GM12873 (cell line): Measurements from ENCODE around the gene CPSF2.

Source experiments
- TF ChIP-seq, protein P1 (sequence below): IDR thresholded peaks from 2 replicates; pipeline ENCODE4 v1.5.1; 2012; ENCODE audit warnings: low read depth, mild to moderate bottlenecking, moderate library complexity, low read length, control low read depth; ENCODE audit not compliant: insufficient read depth; ENCODE audit errors: missing control alignments

CPSF2 gene

DNA sequence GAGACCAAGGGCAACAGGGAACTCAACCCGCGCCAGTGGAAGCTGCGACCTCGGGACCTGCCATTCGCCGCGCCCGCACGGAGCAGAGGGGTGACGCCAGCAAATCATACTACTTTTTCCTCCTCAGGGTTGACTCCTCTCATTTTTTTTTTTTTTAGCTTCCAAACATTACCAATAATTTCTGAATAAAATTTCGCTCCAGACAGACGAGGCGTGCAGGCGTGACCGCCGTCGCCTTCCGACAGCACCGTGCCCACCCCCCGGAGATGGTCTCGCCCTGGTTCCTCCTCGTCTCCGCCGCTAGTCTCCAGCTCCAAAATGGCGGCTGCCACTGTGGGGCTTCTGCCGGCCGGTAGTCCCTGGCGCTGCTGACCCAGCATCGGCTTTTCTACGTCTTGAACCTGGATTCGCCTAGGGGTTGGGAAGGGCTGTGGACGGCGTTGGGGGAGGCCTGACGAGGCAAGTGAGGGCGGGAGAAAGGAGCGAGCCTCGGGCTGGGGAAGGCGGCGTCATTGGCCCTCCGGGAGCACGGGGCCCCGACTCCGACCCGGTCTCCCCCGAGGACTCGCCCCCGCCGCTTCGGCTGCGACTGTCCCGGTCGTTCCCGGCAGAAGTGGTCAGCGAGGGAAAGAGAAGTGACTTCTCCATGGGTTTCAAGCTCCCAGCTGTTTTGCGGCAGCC, at the start of gene CPSF2, which contains the start of gene NDUFB1:
Gene CPSF2, plus strand, starts transcription at position 300 of the 681 bp plus-strand sequence. CDS start 9,016 bp downstream, outside the sequence.
Gene NDUFB1, minus strand, starts transcription at position 37 of the 681 bp plus-strand sequence. CDS start 4,069 bp downstream, outside the sequence.
- TF ChIP-seq, protein P1, sequence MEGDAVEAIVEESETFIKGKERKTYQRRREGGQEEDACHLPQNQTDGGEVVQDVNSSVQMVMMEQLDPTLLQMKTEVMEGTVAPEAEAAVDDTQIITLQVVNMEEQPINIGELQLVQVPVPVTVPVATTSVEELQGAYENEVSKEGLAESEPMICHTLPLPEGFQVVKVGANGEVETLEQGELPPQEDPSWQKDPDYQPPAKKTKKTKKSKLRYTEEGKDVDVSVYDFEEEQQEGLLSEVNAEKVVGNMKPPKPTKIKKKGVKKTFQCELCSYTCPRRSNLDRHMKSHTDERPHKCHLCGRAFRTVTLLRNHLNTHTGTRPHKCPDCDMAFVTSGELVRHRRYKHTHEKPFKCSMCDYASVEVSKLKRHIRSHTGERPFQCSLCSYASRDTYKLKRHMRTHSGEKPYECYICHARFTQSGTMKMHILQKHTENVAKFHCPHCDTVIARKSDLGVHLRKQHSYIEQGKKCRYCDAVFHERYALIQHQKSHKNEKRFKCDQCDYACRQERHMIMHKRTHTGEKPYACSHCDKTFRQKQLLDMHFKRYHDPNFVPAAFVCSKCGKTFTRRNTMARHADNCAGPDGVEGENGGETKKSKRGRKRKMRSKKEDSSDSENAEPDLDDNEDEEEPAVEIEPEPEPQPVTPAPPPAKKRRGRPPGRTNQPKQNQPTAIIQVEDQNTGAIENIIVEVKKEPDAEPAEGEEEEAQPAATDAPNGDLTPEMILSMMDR, result no peak

DNA sequence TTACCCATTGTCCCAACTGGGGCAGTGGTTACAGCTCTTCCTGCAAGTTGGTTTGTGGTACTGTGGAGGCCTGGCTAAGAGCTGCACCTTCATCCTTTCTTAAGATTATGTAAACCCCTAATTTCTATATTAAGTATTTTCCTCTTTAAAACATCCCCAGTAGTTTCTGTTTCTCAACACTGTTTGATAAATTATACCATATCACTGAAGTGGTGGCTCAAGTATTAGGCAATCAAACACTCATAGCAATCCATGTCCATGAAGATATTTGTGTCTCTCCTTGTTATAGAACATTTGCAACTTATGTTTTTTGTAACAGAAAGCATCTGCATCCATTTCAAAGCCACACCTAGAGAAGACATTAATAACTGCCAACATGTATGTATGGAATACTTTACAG, 47.2 kb upstream of the CPSF2 start:
- TF ChIP-seq, protein P1, result no peak

GRCh38 chr14:92088494-92088893, 33.3 kb upstream of the CPSF2 start:
- TF ChIP-seq, protein P1, result no peak

- TF ChIP-seq, protein P1, result peak; percentile 30
Observed at GRCh38 chr14:92093320-92093719, 28.4 kb upstream of the CPSF2 start.

DNA sequence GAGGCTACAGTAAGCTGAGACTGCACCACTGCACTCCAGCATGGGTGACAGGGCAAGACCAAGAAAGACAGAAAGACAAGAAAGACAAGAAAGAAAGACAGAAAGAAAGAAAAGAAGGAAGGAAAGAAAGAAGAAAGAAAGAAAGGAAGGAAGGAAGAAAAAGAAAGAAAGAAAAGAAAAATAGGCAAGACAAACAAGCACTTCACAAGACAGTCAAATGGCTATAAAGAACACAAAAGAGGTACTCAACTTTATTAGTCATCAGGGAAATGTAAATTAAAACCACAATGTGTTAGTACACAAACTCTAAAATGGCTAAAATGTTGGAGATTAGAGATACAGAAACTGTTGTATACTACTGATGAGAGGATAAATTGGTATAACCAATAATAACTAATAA, 22.0 kb upstream of the CPSF2 start:
- TF ChIP-seq, protein P1, result no peak

DNA sequence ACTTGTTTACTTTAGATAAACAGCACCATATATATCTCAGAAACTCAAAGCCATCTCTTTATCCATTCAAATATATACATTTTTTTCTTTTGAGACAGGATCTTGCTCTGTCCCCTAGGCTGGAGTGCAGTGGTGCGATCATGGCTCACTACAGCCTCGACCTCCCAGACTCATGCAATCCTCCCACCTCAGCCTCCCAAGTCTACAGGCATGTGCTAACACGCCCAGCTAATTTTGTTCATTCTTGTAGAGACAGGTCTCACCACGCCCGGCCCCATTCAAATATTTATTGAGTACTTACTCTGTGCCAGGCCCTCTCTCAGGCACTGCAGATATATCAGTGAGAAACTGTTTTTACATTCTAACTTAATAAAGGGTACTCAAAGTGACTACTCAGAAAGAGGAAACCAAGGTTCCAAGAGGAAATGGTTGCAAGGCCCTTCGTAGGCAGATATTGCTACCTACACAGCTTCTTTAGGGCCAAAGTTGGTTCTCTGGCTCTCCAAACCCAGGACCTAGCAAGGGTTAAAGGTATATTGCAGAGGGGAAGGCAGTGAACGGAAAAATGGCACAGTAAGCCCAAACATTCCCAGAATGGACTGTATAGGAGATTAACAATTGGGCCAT, 18.3 kb upstream of the CPSF2 start:
- TF ChIP-seq, protein P1, result no peak

- TF ChIP-seq, protein P1, result no peak
Observed at GRCh38 chr14:92105073-92105892, 16.5 kb upstream of the CPSF2 start.
